Activated CD4-positive, alpha-beta T cell treated with anti-CD3 and anti-CD28 coated beads for 24 hours (primary cell): ENCODE data around the gene RADIL.

ENCODE experiments used
- DNase-seq, 2 donors: peaks; one replicate each; pipeline ENCODE4 v3.0.0-alpha.2; 2020; ENCODE audit warnings: low read depth in 2 of 2

The RADIL gene

GRCh38 chr7:4883033-4883371, 514 bp downstream of the RADIL start:
- no peak for DNase-seq

GRCh38 chr7:4882169-4883032, 1.1 kb downstream of the RADIL start:
- DNase-seq: no peak

- no peak for DNase-seq
These were observed 3.3 kb downstream of the RADIL start for GRCh38 chr7:4880218-4880617.

GRCh38 chr7:4879396-4880081, 4.0 kb downstream of the RADIL start:
- no peak for DNase-seq

GRCh38 chr7:4878336-4879335, 4.9 kb downstream of the RADIL start:
- no peak for DNase-seq

- DNase-seq: no peak
These were observed 6.9 kb downstream of the RADIL start for GRCh38 chr7:4876586-4876985.

- no peak for DNase-seq
These were observed 8.1 kb downstream of the RADIL start for GRCh38 chr7:4875391-4875790.

- no peak for DNase-seq
These were observed 10.2 kb downstream of the RADIL start for GRCh38 chr7:4873071-4873944.

- no peak for DNase-seq
These were observed 11.4 kb downstream of the RADIL start for GRCh38 chr7:4871930-4872675.

- no peak for DNase-seq
These were observed 12.3 kb downstream of the RADIL start for GRCh38 chr7:4871056-4871680.

- DNase-seq: no peak
These were observed 15.0 kb downstream of the RADIL start for GRCh38 chr7:4868493-4868892.

- no peak for DNase-seq
These were observed 16.7 kb downstream of the RADIL start for GRCh38 chr7:4866528-4867496.

- no peak for DNase-seq
These were observed 21.4 kb downstream of the RADIL start for GRCh38 chr7:4862156-4862555.

GRCh38 chr7:4861673-4862072, 21.8 kb downstream of the RADIL start, which contains the start of gene PAPOLB:
TSS of gene PAPOLB (minus strand) at chr7:4862030. CDS start at chr7:4861810, 220 bp downstream.
- no peak for DNase-seq

GRCh38 chr7:4861227-4861626, 22.3 kb downstream of the RADIL start:
- DNase-seq: no peak

- DNase-seq: no peak
These were observed 26.3 kb downstream of the RADIL start for GRCh38 chr7:4857189-4857588.

- no peak for DNase-seq
These were observed 27.0 kb downstream of the RADIL start for GRCh38 chr7:4856336-4857057.

GRCh38 chr7:4854916-4855315, 28.6 kb downstream of the RADIL start:
- DNase-seq: no peak
